ENCODE measurements around the gene ATG3.
A peak's percentile ranks its signal among the peaks of the same experiment; 100 is the strongest.
"Not testable (repeated sequence)": the region's sequence is repeated elsewhere in the genome, so short reads cannot be mapped to it uniquely, and the experiment has no call there.

The ATG3 gene

GRCh38 chr3:112561734-112562529, at the start of gene ATG3, which contains the start of gene SLC35A5:
ATG3 (minus strand) TSS chr3:112561962; CDS start chr3:112561528, 434 bp downstream.
SLC35A5 (plus strand) TSS chr3:112562045; CDS start chr3:112563404, 1,359 bp downstream.
- peak; percentile 98 for DNase-seq

- DNase-seq = no peak
Observed at GRCh38 chr3:112610121-112610520, 48.4 kb upstream of the ATG3 start.

GRCh38 chr3:112607863-112608262, 46.1 kb upstream of the ATG3 start:
- DNase-seq = no peak

- no peak for DNase-seq
Observed at GRCh38 chr3:112606098-112606497, 44.3 kb upstream of the ATG3 start.

GRCh38 chr3:112605285-112605684, 43.5 kb upstream of the ATG3 start:
- DNase-seq = no peak

GRCh38 chr3:112604536-112604935, 42.8 kb upstream of the ATG3 start:
- no peak for DNase-seq

- no peak for DNase-seq
Observed at GRCh38 chr3:112602217-112602838, 40.6 kb upstream of the ATG3 start.

- DNase-seq = no peak
Observed at GRCh38 chr3:112598731-112599130, 37.0 kb upstream of the ATG3 start.

GRCh38 chr3:112597945-112598344, 36.2 kb upstream of the ATG3 start:
- no peak for DNase-seq

- no peak for DNase-seq
Observed at GRCh38 chr3:112594856-112595255, 33.1 kb upstream of the ATG3 start.

- DNase-seq = no peak
Observed at GRCh38 chr3:112593258-112593657, 31.5 kb upstream of the ATG3 start.

GRCh38 chr3:112587336-112587735, 25.6 kb upstream of the ATG3 start:
- no peak for DNase-seq

GRCh38 chr3:112585782-112586181, 24.0 kb upstream of the ATG3 start:
- DNase-seq = no peak

GRCh38 chr3:112583105-112583504, 21.3 kb upstream of the ATG3 start:
- no peak for DNase-seq

GRCh38 chr3:112582244-112582874, 20.6 kb upstream of the ATG3 start:
- peak; percentile 38 for DNase-seq

- no peak for DNase-seq
Observed at GRCh38 chr3:112579697-112580096, 17.9 kb upstream of the ATG3 start.

- DNase-seq = no peak
Observed at GRCh38 chr3:112579232-112579631, 17.5 kb upstream of the ATG3 start.

GRCh38 chr3:112572701-112573100, 10.9 kb upstream of the ATG3 start:
- no peak for DNase-seq

- no peak for DNase-seq
Observed at GRCh38 chr3:112569265-112569664, 7.5 kb upstream of the ATG3 start.

- no peak for DNase-seq
Observed at GRCh38 chr3:112568642-112569041, 6.9 kb upstream of the ATG3 start.

- no peak for DNase-seq
Observed at GRCh38 chr3:112564940-112565305, 3.2 kb upstream of the ATG3 start.

GRCh38 chr3:112564247-112564939, 2.6 kb upstream of the ATG3 start:
- not testable (repeated sequence) for DNase-seq

- DNase-seq = no peak
Observed at GRCh38 chr3:112561484-112561733, 353 bp downstream of the ATG3 start.

Measured in CD4-positive, alpha-beta T cell treated with Interleukin-12 subunit alpha and Interleukin-12 subunit beta, for 1 hour (primary cell).